HT-29 (cell line): ENCODE results near the gene TPRG1L. TPM values are rescaled to one million over a fixed set of nuclear protein-coding genes. Genes with fewer than 3 reads are reported as not detected.

Source experiments
- DNase-seq: peaks from one replicate; pipeline ENCODE4 v3.0.0-alpha.2; 2015; ENCODE audit warnings: low spot score
- total RNA-seq: library from RNA; depleted of rRNA; stranded (reverse); fragments of >200 nt; shearing (Covaris generic); gene quantifications from 2 replicates; pipeline ENCODE4 v1.2.3, GENCODE V29; 2014

Gene TPRG1L
- total RNA-seq, 1 experiment from 2014 or later: 43.1 TPM

DNA sequence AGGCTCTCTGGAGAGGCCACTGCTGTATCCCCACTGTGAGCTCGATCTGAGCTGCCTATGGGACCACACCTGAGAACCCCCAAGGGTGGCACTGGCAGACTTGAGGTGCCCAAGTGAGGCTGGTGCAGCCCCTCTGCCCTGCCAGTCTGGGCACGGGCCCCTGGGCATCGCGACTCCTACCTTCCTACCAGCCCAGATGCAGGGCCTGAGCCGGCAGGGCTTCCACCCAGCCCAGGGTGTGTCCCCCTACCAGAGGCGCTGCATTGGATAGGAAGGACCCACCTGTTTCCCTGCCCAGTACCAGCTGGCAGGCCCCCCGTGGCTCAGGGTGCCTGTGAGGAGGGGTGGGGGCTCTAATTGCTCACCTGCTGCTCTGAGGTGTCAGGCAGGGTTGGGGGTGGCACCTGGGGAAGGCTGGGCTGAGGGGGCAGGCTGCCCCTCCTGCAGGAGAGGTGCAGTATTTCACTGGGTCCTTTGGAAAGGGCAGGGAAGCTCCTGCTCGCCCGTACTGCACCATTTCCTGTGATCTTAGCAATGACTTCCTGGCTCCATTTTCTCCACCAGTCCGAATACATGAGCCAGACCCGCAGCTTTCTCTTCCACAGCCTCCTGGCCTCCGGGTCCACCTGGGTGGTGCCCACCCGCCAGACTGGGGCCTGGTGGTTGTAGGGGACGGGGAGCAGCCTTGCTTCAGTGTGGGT, 39.3 kb downstream of the TPRG1L start:
- DNase-seq: no peak

- DNase-seq: no peak
These were observed 40.0 kb downstream of the TPRG1L start for GRCh38 chr1:3664700-3665375.

GRCh38 chr1:3668148-3668547, 43.3 kb downstream of the TPRG1L start:
- DNase-seq: no peak

DNA sequence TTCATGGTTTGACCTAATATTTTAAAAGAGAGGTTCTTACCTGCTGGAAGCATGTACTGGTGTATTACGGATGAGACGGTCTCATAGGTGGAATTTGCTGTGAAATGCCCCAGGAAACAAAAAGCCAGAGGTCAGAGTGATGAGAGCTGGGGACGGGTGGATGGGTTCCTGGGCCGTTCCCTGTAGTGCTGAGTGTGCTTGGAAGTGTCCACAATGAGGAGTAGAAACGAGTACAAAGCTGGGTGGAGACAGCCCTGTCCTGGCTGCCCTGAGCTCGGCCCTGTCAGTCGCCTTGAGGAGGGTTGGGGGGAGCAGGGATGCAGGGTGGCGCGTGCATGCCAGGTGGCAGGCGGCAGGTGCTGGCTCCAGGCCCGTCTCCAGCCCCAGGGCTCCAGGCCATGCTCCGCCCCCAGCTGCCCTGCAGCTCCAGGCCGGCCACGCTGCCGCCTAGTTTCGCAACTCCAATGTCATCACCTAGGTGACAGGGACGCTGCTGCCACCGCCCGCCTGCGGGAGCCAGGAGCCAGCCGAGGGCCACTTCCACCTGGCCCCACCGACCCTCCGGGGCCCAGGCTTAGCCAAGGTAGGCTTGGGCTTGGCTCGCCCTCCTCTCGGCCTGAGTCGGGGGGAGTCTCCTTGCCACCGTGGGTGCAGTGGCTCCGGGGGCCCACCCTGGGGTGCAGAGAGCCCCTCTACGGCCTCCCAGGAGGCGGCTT, 43.9 kb downstream of the TPRG1L start:
- DNase-seq: peak; percentile 94

- DNase-seq: no peak
These were observed 44.6 kb downstream of the TPRG1L start for GRCh38 chr1:3669421-3669821.

- DNase-seq: no peak
These were observed 45.2 kb downstream of the TPRG1L start for GRCh38 chr1:3669971-3670431.

GRCh38 chr1:3670823-3671265, 46.0 kb downstream of the TPRG1L start:
- no peak for DNase-seq

GRCh38 chr1:3671371-3672180, 46.8 kb downstream of the TPRG1L start:
- DNase-seq: no peak

GRCh38 chr1:3672231-3672970, 47.6 kb downstream of the TPRG1L start:
- no peak for DNase-seq

DNA sequence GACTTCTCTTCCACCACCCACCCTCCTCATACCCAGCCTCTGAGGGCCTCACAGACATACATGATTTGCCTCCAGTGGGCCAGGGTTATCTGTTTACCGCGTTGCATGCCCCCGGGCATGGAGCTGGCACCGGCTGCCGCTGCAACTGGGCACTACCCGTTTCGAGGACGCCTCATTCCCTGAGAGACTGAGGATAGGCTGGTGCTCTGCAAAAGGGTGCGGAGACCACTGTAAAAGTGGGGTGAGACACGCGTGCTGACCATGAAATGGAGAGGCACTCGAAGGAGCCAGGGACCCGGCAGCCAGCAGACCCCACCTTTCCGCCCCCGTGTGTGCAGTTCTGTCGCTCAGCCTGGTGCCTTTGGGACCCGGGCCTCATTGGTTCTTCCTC, 48.2 kb downstream of the TPRG1L start:
- no peak for DNase-seq

- DNase-seq: no peak
These were observed 48.7 kb downstream of the TPRG1L start for GRCh38 chr1:3673381-3674099.

DNA sequence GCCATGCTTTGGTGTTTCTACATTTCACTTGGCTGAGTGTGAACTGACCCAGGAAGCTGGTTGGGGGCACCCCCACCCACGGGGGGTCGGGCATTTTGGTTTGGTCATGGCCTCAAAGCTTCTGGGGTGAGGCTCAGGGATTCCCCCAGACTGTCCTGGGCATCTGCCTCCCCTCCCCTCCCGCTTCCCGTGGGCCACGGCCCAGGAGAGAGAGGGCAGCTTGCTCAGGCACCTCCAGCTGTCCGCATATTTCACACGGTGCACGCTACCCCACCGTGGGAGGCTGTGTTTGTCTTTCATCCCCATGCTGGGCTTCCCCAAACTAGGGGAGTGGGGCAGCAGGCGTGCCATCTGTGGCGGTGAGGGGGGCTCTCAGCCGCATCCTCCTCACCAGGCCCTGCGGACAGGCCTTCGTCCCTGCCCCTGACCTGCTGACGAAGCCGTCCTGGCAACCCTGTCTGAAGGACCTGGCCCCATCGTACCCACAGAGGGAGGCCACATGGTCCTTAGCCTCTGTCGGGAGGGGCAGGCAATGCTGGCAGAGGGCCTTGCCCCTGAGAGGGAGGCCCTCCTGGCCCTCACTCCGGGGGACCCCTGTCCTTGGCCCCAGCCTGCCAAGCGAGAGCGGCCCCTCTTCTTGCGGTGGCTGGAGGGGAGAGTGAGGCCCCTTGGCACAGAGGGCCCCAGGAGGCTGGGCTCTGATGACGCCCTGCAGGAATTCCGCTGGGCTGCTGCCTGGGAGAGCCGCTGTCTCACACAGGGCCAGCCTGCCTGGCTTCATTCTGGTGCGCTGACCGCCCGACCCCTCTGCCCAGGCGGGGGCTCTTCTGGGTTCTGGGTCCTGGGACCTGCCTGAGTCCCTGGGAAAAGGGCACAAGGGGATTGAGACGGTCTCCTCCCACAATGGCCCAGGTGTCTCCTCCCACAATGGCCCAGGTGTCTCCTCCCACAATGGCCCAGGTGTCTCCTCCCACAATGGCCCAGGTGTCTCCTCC, 49.6 kb downstream of the TPRG1L start:
- peak; percentile 28 for DNase-seq

- DNase-seq: no peak
These were observed 50.6 kb downstream of the TPRG1L start for GRCh38 chr1:3675436-3675835.

GRCh38 chr1:3676581-3677470, 52.0 kb downstream of the TPRG1L start:
- no peak for DNase-seq

GRCh38 chr1:3677484-3677883, 52.7 kb downstream of the TPRG1L start:
- no peak for DNase-seq

DNA sequence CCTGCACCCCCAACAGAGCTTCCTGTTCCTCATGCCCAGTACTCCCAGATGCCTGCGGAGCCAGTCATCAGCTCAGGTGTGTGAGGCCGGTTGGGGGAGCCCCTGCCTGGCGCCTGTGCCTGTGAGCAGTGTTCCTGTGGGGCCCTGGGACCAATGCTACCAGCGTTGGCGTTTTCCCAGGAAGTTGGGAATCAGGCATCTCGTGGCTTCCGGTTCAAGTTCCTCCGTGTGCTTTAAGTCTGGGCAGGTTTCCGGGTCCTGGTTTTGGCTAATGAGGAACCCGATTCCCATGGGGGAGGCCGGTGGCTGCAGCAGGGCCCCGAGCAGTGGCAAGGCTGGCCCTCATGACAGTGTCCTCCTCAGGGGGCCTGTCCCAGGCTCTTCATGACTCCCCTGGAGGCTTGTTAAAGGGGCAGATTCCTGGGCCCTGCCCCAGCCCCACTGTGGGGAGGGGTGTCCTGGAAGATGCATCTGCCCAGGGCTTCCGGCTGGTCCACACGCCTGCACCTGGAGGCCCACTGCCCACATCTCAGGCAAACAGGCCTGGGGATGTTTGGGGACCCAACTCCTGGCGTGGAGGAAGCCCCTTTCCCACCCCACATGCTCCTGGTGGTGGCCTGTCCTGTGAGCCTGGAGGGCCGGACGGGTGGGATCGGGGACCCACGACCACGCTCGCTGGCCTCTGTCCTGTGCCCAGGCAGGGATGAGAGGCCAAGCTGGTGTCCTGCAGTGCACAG, 53.7 kb downstream of the TPRG1L start:
- no peak for DNase-seq

DNA sequence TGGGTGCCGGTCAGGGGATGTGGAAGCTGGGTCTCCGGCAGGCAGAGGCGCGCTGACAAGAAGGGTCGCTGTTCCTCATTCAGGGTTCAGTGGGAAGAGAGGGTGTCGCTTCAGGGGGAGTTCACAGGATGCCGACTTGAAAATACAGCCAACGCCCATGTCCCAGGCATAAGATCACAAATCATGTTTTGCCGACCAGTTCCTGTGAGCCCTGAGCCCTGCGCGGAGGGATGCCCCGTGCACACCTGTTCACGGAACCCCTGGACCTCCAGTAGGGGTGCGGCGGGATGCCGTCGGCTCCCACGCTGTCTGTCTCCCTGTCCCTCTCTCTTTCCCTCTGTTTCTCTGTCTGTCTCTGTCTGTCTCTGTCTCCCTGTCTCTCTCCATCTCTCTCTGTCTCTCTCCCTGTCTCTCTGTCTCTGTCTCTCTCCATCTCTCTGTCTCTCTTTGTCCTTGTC, 54.3 kb downstream of the TPRG1L start:
- DNase-seq: no peak
